Colonic mucosa (tissue), 4 donors: ENCODE measurements around the gene TMED3. TPM values are rescaled to one million over a fixed set of nuclear protein-coding genes. Genes with fewer than 3 reads are reported as not detected.

Experiments used
- DNase-seq: peaks from one replicate; pipeline ENCODE4 v3.0.0-alpha.2; 2020
- H3K27ac ChIP-seq: fragments of 200-600 bp; one replicate; pipeline ENCODE4 v1.8.0; 2021
- H3K27me3 ChIP-seq: fragments of 200-600 bp; one replicate; pipeline ENCODE4 v1.8.0; 2021
- H3K36me3 ChIP-seq: fragments of 200-600 bp; one replicate; pipeline ENCODE4 v1.8.0; 2021
- H3K4me1 ChIP-seq: fragments of 200-600 bp; one replicate; pipeline ENCODE4 v1.8.0; 2021; ENCODE audit warnings: mild to moderate bottlenecking
- H3K4me3 ChIP-seq: fragments of 200-600 bp; one replicate; pipeline ENCODE4 v1.8.0; 2021
- H3K9ac ChIP-seq, 2 donors: one replicate each; pipeline ENCODE4 v1.7.0; 2013; ENCODE audit warnings: control low read depth in 2 of 2, low read depth in 2 of 2, low read length in 2 of 2
- H3K9me3 ChIP-seq: fragments of 200-600 bp; one replicate; pipeline ENCODE4 v1.8.0; 2021
- intact Hi-C: fragments of 100-400 bp; cut with DNase I; formaldehyde crosslinking; loops from one replicate; pipeline ENCODE4 v1.14.1; 2022
- total RNA-seq, 2 donors: library from RNA; stranded (reverse); fragmentation: NEBNext Ultra II Directional in 1 of 2; extraction: Animal tissue kit (Norgen Biotek cat#: 25700) in 1 of 2; gene quantifications; one replicate each; pipeline ENCODE4 v1.2.1, GENCODE V29; 2021
- TF ChIP-seq, protein P1 (sequence below): fragments of 200-600 bp; IDR thresholded peaks from one replicate; pipeline ENCODE4 v1.8.0; 2022; ENCODE audit warnings: antibody characterized with exemption, mild to moderate bottlenecking
- donor health status: healthy.
- donor health status: DM: no; HTN: no; CAD: no.
- donor health status: DM: no; HTN: no; CAD: no.

The TMED3 gene
- total RNA-seq, 2 donors from 2014 or later = 84.7 to 96.0 TPM

DNA sequence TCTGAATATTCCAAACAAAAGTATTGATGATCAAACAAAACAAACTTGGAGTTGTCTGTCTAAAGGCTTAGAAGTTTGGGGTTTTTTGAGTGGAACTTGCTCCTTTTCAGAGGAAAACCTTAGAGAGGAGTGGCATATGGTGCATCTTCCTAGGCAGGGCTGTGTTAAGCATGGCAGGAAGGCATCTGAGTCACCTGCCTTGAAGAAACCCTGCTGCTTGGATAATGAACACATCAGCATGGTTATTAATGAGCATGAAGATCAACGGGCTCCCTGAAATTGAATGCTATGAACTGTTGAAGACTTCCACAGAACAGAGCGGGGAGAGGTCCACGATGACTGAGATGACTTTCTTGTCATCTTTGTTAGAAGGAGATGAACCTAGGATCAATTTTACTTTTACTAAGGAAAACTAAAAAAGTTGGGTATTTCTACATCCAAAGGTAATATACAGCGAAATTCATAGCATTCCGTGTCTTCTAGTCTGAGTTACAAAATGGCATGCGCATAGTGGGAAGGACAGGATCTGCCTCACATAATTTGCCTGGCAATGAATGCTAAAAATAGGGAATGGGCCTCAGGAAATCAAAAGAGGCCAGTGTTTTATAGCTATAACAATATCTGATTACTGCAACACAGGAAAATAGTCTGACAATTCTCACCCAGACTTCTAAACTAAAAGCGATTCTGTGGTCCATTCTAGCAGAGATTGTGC lies 11.6 kb upstream of the TMED3 start:
- DNase-seq = no peak
- Histone ChIP-seq H3K27me3 (no peaks in the 10 kb centered on the region), H3K9me3 (no peaks in the 10 kb centered on the region), H3K27ac (no peak overlapping the region), H3K36me3 (no peaks in the 10 kb centered on the region), H3K9ac (no peak overlapping the region), H3K4me3 (no peak overlapping the region), H3K4me1 (no peaks in the 10 kb centered on the region)
- intact Hi-C loops = no loop called here
- TF ChIP-seq, protein P1, sequence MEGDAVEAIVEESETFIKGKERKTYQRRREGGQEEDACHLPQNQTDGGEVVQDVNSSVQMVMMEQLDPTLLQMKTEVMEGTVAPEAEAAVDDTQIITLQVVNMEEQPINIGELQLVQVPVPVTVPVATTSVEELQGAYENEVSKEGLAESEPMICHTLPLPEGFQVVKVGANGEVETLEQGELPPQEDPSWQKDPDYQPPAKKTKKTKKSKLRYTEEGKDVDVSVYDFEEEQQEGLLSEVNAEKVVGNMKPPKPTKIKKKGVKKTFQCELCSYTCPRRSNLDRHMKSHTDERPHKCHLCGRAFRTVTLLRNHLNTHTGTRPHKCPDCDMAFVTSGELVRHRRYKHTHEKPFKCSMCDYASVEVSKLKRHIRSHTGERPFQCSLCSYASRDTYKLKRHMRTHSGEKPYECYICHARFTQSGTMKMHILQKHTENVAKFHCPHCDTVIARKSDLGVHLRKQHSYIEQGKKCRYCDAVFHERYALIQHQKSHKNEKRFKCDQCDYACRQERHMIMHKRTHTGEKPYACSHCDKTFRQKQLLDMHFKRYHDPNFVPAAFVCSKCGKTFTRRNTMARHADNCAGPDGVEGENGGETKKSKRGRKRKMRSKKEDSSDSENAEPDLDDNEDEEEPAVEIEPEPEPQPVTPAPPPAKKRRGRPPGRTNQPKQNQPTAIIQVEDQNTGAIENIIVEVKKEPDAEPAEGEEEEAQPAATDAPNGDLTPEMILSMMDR = no peak

DNA sequence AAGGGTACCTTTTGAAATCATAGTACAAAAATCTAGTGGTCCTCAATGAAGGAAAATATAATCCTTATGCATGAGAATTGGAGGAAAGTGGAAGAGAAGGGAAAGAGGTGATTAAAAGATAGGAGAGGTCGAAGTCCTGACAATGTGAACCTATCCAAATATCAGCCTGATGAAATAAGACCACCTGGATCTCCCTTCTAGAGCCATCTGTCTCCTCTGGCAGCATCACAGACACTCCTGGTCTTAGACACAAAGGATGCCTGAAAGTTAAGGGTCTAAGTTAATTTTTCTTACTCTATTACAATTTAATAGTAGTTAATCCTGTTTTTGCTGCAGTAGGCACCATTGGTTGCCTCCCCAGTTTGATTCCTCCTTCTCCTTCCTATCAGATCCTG lies 11.1 kb upstream of the TMED3 start:
- Histone ChIP-seq H3K36me3 (no peaks in the 10 kb centered on the region), H3K4me3 (no peak overlapping the region), H3K27ac (no peak overlapping the region), H3K9ac (no peak overlapping the region), H3K4me1 (no peaks in the 10 kb centered on the region), H3K9me3 (no peaks in the 10 kb centered on the region), H3K27me3 (no peaks in the 10 kb centered on the region)
- intact Hi-C loops = no loop called here
- no peak for DNase-seq
- TF ChIP-seq, protein P1 = no peak

DNA sequence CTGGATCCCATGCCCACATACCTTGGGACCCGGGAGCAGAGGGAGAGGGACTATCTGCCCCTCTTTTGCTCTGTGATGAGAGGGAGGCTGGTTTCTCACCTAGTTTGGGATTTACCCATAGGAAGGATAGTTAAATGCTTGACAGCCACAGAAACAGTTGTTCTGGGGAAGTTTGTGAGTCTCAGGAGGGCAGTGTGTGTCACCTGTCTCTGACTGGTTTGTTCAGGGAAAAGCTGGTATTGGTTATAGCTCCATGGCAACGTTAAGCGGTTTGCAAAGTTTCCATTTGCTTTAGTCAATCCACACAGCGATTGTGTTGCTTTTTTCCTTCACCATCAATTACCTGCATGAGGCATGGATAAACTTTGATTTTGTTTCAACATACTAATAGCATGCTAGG lies 3.7 kb upstream of the TMED3 start:
- Histone ChIP-seq H3K27ac (no peak overlapping the region), H3K27me3 (no peaks in the 10 kb centered on the region), H3K9me3 (no peaks in the 10 kb centered on the region), H3K9ac (no peak overlapping the region), H3K4me1 (peaks cover 5% of the 10 kb centered on the region), H3K36me3 (no peaks in the 10 kb centered on the region), H3K4me3 (no peak overlapping the region)
- TF ChIP-seq, protein P1 = no peak
- intact Hi-C loops = no loop called here
- DNase-seq = no peak

DNA sequence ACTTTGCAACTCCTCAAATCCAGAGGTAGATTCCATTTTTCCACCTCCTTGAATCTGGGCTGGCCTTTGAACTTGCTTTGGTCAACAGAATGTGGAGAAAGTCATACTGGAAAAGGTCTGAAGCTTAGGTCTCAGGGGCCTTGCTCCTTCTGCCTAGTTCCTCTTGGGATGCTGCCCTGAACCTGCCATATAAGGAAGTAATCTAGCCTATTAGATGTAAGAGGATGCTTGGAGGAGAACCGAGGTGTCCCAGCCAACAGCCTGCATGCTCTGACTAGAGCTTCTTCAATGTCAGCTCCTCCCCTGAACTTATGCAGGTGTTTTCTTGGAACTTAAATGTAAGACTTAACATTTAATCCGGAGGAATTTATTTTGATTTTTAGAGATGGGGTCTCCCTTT lies 2.0 kb upstream of the TMED3 start:
- Histone ChIP-seq H3K27ac (no peak overlapping the region), H3K4me3 (no peak overlapping the region), H3K4me1 (peaks cover 7% of the 10 kb centered on the region), H3K36me3 (peaks cover 2% of the 10 kb centered on the region), H3K9me3 (no peaks in the 10 kb centered on the region), H3K9ac (no peak overlapping the region), H3K27me3 (no peaks in the 10 kb centered on the region)
- intact Hi-C loops = no loop called here
- DNase-seq = no peak
- TF ChIP-seq, protein P1 = no peak

DNA sequence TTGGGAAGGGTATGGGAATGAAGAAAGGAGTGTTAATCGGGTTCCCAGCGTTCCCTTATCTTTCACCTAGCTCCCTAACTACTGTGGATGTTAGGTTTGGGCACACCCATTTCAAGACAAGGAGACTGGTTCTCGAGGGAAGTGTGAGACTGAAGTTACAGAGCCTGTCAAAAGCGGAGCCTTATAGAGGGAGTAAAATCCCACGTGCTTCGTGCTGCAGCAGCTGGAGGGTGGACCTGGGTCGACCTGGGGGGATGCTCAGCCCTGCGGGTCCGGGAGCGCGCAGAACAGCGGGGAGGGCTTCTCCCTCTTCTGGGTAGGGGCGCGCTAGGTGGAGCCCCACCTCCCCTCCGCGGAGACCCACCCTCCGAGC lies 314 bp upstream of the TMED3 start:
- intact Hi-C loops = no loop called here
- no peak for DNase-seq
- no peak overlapping the region for H3K27ac ChIP-seq
- H3K4me3 ChIP-seq = peak overlapping the region; percentile 83
- H3K9ac ChIP-seq = peak overlapping the region in 1 of 2 donors; percentile 5
- H3K27me3 ChIP-seq = no peaks in the 10 kb centered on the region
- H3K4me1 ChIP-seq = peaks cover 7% of the 10 kb centered on the region
- H3K9me3 ChIP-seq = no peaks in the 10 kb centered on the region
- peaks cover 3% of the 10 kb centered on the region for H3K36me3 ChIP-seq
- TF ChIP-seq, protein P1 = no peak
